ENCODE results near the gene DNAJC13.

DNA sequence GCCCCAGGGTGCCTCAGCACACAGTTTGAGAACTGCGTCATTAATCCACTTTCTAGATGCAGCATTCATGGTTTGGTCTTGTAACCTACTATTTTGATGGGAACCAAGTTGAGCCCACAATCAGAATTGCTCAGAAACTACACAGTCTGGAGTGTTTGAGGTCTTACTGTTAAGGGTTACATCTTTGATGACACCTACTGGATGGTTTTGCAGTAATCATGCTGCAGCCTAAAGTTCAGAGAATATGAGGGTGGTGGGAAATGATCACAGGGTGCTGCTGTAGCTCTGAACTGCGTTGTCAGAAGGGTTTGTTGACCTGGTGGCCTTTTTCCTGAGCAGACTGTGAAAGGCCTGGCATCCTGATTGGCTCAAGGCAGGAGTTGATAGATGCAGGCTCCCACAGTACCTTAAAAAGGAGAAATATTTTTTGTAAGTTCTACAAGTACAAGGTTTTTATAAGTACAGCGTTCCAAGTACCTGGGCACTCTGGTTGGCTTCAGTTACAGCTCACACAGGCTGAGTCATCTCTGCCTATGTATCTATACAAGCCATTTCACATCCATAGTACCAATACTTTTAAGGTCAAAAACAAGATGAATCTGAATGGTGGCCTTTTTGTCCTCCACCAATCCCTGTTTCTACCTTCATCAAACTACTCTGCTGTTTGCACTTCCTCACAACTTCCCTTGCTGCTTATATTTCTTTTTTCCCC lies 119.3 kb downstream of the DNAJC13 start:
- no peak for TF ChIP-seq EP300 (IDR thresholded peaks at IDR 0.05)
- TF ChIP-seq, protein P1, sequence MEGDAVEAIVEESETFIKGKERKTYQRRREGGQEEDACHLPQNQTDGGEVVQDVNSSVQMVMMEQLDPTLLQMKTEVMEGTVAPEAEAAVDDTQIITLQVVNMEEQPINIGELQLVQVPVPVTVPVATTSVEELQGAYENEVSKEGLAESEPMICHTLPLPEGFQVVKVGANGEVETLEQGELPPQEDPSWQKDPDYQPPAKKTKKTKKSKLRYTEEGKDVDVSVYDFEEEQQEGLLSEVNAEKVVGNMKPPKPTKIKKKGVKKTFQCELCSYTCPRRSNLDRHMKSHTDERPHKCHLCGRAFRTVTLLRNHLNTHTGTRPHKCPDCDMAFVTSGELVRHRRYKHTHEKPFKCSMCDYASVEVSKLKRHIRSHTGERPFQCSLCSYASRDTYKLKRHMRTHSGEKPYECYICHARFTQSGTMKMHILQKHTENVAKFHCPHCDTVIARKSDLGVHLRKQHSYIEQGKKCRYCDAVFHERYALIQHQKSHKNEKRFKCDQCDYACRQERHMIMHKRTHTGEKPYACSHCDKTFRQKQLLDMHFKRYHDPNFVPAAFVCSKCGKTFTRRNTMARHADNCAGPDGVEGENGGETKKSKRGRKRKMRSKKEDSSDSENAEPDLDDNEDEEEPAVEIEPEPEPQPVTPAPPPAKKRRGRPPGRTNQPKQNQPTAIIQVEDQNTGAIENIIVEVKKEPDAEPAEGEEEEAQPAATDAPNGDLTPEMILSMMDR (IDR thresholded peaks at IDR 0.05): no peak
